C1 segment of cervical spinal cord (tissue), 14 donors: ENCODE measurements around the gene JSRP1.

Source experiments
- DNase-seq, 14 donors: peaks; one replicate each; lab custom pipeline; 2025; lab: John Stamatoyannopoulos, UW

The JSRP1 gene

GRCh38 chr19:2216361-2217225 is 39.6 kb downstream of the JSRP1 start:
- DNase-seq = no peak

- DNase-seq = no peak
Observed at GRCh38 chr19:2215281-2215751, 40.9 kb downstream of the JSRP1 start.

GRCh38 chr19:2214251-2214650 is 42.0 kb downstream of the JSRP1 start:
- DNase-seq = no peak

- no peak for DNase-seq
Observed at GRCh38 chr19:2213799-2214198, 42.4 kb downstream of the JSRP1 start.

GRCh38 chr19:2212861-2213711 is 43.1 kb downstream of the JSRP1 start:
- no peak for DNase-seq

- DNase-seq = no peak
Observed at GRCh38 chr19:2210987-2211740, 45.1 kb downstream of the JSRP1 start.

- no peak for DNase-seq
Observed at GRCh38 chr19:2210206-2210605, 46.0 kb downstream of the JSRP1 start.

- no peak for DNase-seq
Observed at GRCh38 chr19:2209408-2209807, 46.8 kb downstream of the JSRP1 start.

GRCh38 chr19:2208975-2209374 is 47.2 kb downstream of the JSRP1 start:
- no peak for DNase-seq

GRCh38 chr19:2207991-2208860 is 48.0 kb downstream of the JSRP1 start:
- DNase-seq = no peak

- DNase-seq = no peak
Observed at GRCh38 chr19:2207008-2207407, 49.2 kb downstream of the JSRP1 start.

- DNase-seq = no peak
Observed at GRCh38 chr19:2202366-2202765, 53.9 kb downstream of the JSRP1 start.
